Loucy (cell line): ENCODE data around the gene SCAPER.

Source experiments
- CTCF ChIP-seq: fragments of 200-600 bp; sonication (generic); conservative IDR thresholded peaks from 2 replicates; pipeline ENCODE4 v1.5.1; 2014; ENCODE audit warnings: mild to moderate bottlenecking, antibody characterized with exemption, low read length
- EZH2phosphoT487 ChIP-seq: fragments of 200-600 bp; IDR thresholded peaks from 2 replicates; pipeline ENCODE4 v1.6.1; 2018; ENCODE audit warnings: antibody characterized with exemption, mild to moderate bottlenecking, moderate library complexity, borderline replicate concordance

- TF ChIP-seq CTCF (no peak), EZH2phosphoT487 (no peak)
These were observed 519.0 kb downstream of the SCAPER start for GRCh38 chr15:76386178-76386577.
